Mononuclear cell (primary cell): ENCODE data around the gene VIM. TPM values are rescaled to one million over a fixed set of nuclear protein-coding genes. Genes with fewer than 3 reads are reported as not detected.

Experiments
- H3K27me3 ChIP-seq: 2 replicates; pipeline ENCODE4 v1.6.0; 2011; ENCODE audit warnings: low read length, control low read depth; ENCODE audit not compliant: insufficient read depth
- H3K4me1 ChIP-seq: 2 replicates; pipeline ENCODE4 v1.5.1; 2011; ENCODE audit warnings: mild to moderate bottlenecking, low read length, control low read depth; ENCODE audit not compliant: insufficient read depth
- H3K4me3 ChIP-seq: 2 replicates; pipeline ENCODE4 v1.5.1; 2011; ENCODE audit warnings: mild to moderate bottlenecking, low read length, moderate library complexity
- H3K9me3 ChIP-seq: 2 replicates; pipeline ENCODE4 v1.5.1; 2011; ENCODE audit warnings: low read depth, mild to moderate bottlenecking, control low read depth, low read length
- total RNA-seq: library from RNA; depleted of rRNA; stranded (reverse); fragments of >200 nt; gene quantifications from one replicate; pipeline ENCODE4 v1.2.3, GENCODE V29; 2012

Gene VIM
- total RNA-seq, 1 donor, result 2,761 TPM

- Histone ChIP-seq H3K27me3 (no peaks in the 10 kb centered on the region), H3K4me3 (peak overlapping the region; percentile 73), H3K4me1 (peaks cover 23% of the 10 kb centered on the region), H3K9me3 (no peaks in the 10 kb centered on the region)
Observed at GRCh38 chr10:17201794-17202116, 26.3 kb upstream of the VIM start.

GRCh38 chr10:17202506-17202905, 25.5 kb upstream of the VIM start:
- peaks cover 26% of the 10 kb centered on the region for H3K4me1 ChIP-seq
- no peak overlapping the region for H3K4me3 ChIP-seq
- no peaks in the 10 kb centered on the region for H3K27me3 ChIP-seq
- H3K9me3 ChIP-seq, result no peaks in the 10 kb centered on the region

- H3K27me3 ChIP-seq, result no peaks in the 10 kb centered on the region
- no peaks in the 10 kb centered on the region for H3K9me3 ChIP-seq
- no peak overlapping the region for H3K4me3 ChIP-seq
- H3K4me1 ChIP-seq, result peaks cover 26% of the 10 kb centered on the region
Observed at GRCh38 chr10:17202999-17203398, 25.0 kb upstream of the VIM start.

- no peaks in the 10 kb centered on the region for H3K9me3 ChIP-seq
- H3K4me3 ChIP-seq, result no peak overlapping the region
- H3K27me3 ChIP-seq, result no peaks in the 10 kb centered on the region
- peaks cover 26% of the 10 kb centered on the region for H3K4me1 ChIP-seq
Observed at GRCh38 chr10:17203416-17203815, 24.6 kb upstream of the VIM start.

- Histone ChIP-seq H3K9me3 (no peaks in the 10 kb centered on the region), H3K4me3 (no peak overlapping the region), H3K4me1 (peaks cover 21% of the 10 kb centered on the region), H3K27me3 (no peaks in the 10 kb centered on the region)
Observed at GRCh38 chr10:17206210-17206709, 21.8 kb upstream of the VIM start.

GRCh38 chr10:17208476-17208875, 19.6 kb upstream of the VIM start:
- Histone ChIP-seq H3K4me1 (peaks cover 34% of the 10 kb centered on the region), H3K27me3 (no peaks in the 10 kb centered on the region), H3K9me3 (no peaks in the 10 kb centered on the region), H3K4me3 (no peak overlapping the region)

- H3K4me3 ChIP-seq, result no peak overlapping the region
- no peaks in the 10 kb centered on the region for H3K27me3 ChIP-seq
- no peaks in the 10 kb centered on the region for H3K9me3 ChIP-seq
- peaks cover 40% of the 10 kb centered on the region for H3K4me1 ChIP-seq
Observed at GRCh38 chr10:17209302-17209701, 18.7 kb upstream of the VIM start.

- H3K9me3 ChIP-seq, result no peaks in the 10 kb centered on the region
- H3K4me3 ChIP-seq, result no peak overlapping the region
- peaks cover 46% of the 10 kb centered on the region for H3K4me1 ChIP-seq
- no peaks in the 10 kb centered on the region for H3K27me3 ChIP-seq
Observed at GRCh38 chr10:17209881-17210280, 18.2 kb upstream of the VIM start.

- Histone ChIP-seq H3K9me3 (no peaks in the 10 kb centered on the region), H3K27me3 (no peaks in the 10 kb centered on the region), H3K4me3 (no peak overlapping the region), H3K4me1 (peaks cover 51% of the 10 kb centered on the region)
Observed at GRCh38 chr10:17210361-17210760, 17.7 kb upstream of the VIM start.

GRCh38 chr10:17212802-17213221, 15.2 kb upstream of the VIM start:
- Histone ChIP-seq H3K4me3 (no peak overlapping the region), H3K27me3 (no peaks in the 10 kb centered on the region), H3K9me3 (no peaks in the 10 kb centered on the region), H3K4me1 (peaks cover 52% of the 10 kb centered on the region)

- no peak overlapping the region for H3K4me3 ChIP-seq
- H3K9me3 ChIP-seq, result no peaks in the 10 kb centered on the region
- no peaks in the 10 kb centered on the region for H3K27me3 ChIP-seq
- H3K4me1 ChIP-seq, result peaks cover 52% of the 10 kb centered on the region
Observed at GRCh38 chr10:17213646-17214349, 14.2 kb upstream of the VIM start.

- Histone ChIP-seq H3K4me3 (no peak overlapping the region), H3K4me1 (peaks cover 52% of the 10 kb centered on the region), H3K27me3 (no peaks in the 10 kb centered on the region), H3K9me3 (no peaks in the 10 kb centered on the region)
Observed at GRCh38 chr10:17214526-17214925, 13.5 kb upstream of the VIM start.

- Histone ChIP-seq H3K4me3 (no peak overlapping the region), H3K4me1 (peaks cover 52% of the 10 kb centered on the region)
Observed at GRCh38 chr10:17214971-17215781, 12.9 kb upstream of the VIM start.

GRCh38 chr10:17215782-17216122, 12.3 kb upstream of the VIM start:
- H3K4me3 ChIP-seq, result no peak overlapping the region
- peaks cover 52% of the 10 kb centered on the region for H3K4me1 ChIP-seq
- H3K27me3 ChIP-seq, result no peaks in the 10 kb centered on the region
- no peaks in the 10 kb centered on the region for H3K9me3 ChIP-seq

More at GRCh38 chr10:17214971-17215781, 12.9 kb upstream of the VIM start:
- no peaks in the 10 kb centered on the region for H3K9me3 ChIP-seq
- no peaks in the 10 kb centered on the region for H3K27me3 ChIP-seq

- Histone ChIP-seq H3K27me3 (no peaks in the 10 kb centered on the region), H3K4me1 (peaks cover 52% of the 10 kb centered on the region), H3K4me3 (no peak overlapping the region), H3K9me3 (no peaks in the 10 kb centered on the region)
Observed at GRCh38 chr10:17216217-17216900, 11.7 kb upstream of the VIM start.
